Gastroesophageal sphincter (tissue), 4 donors: ENCODE data around the gene TMEM11. TPM values are rescaled to one million over a fixed set of nuclear protein-coding genes. Genes with fewer than 3 reads are reported as not detected.

ENCODE experiments used
- ATAC-seq: fragments of 150-250 bp; one replicate; pipeline ENCODE4 v1.9.1; 2016; ENCODE audit warnings: mild to moderate bottlenecking, moderate library complexity
- H3K27ac ChIP-seq, 4 donors: fragments of 200-600 bp; sonication (generic) in 3 of 4; 1 replicate in 3 of 4; 2 replicates in 1 of 4; pipeline ENCODE4 v1.5.1; 2016 to 2019
- H3K27me3 ChIP-seq: fragments of 200-600 bp; sonication (generic); one replicate; pipeline ENCODE4 v1.5.1; 2019
- H3K36me3 ChIP-seq, 2 donors: fragments of 200-600 bp; sonication (generic); one replicate each; pipeline ENCODE4 v1.5.1; 2019; ENCODE audit warnings: control low read depth in 1 of 2
- H3K4me1 ChIP-seq, 3 donors: fragments of 200-600 bp; sonication (generic); 1 replicate in 2 of 3; 2 replicates in 1 of 3; pipeline ENCODE4 v1.5.1; 2016 to 2019; ENCODE audit warnings: control low read depth in 2 of 3
- H3K4me3 ChIP-seq, 2 donors: fragments of 200-600 bp; sonication (generic); one replicate each; pipeline ENCODE4 v1.5.1; 2019; ENCODE audit warnings: mild to moderate bottlenecking in 1 of 2, moderate library complexity in 1 of 2
- H3K9me3 ChIP-seq, 3 donors: fragments of 200-600 bp; sonication (generic); one replicate each; pipeline ENCODE4 v1.5.1; 2017 to 2019; ENCODE audit warnings: control low read depth in 2 of 3
- CTCF ChIP-seq, 4 experiments: fragments of 200-600 bp in 2 of 4; fragments of 450-650 bp in 2 of 4; sonication (generic) in 1 of 4; IDR thresholded peaks; one replicate each; pipeline ENCODE4 v1.5.1; 2017 to 2019; ENCODE audit warnings: antibody characterized with exemption in 4 of 4, mild to moderate bottlenecking in 2 of 4, moderate library complexity in 2 of 4
- EP300 ChIP-seq: sonication (generic); formaldehyde crosslinking; IDR thresholded peaks from one replicate; pipeline ENCODE4 v1.6.1; 2017; ENCODE audit warnings: antibody characterized with exemption, mild to moderate bottlenecking
- POLR2A ChIP-seq, 2 donors: fragments of 450-650 bp; IDR thresholded peaks; one replicate each; pipeline ENCODE4 v1.6.1; 2017; ENCODE audit warnings: antibody characterized with exemption in 2 of 2, mild to moderate bottlenecking in 2 of 2, moderate library complexity in 1 of 2
- POLR2AphosphoS5 ChIP-seq: sonication (generic); formaldehyde crosslinking; IDR thresholded peaks from one replicate; pipeline ENCODE4 v1.6.1; 2017; ENCODE audit warnings: antibody characterized with exemption
- WGBS, 2 donors: methylation state at CpG; one replicate each; pipeline ENCODE4 v1.1.5; 2018; ENCODE audit warnings: low coverage in 1 of 2; 5-methylcytosine and 5-hydroxymethylcytosine counted together
- total RNA-seq, 4 donors: library from RNA; depleted of rRNA; stranded (reverse); fragments of >200 nt; gene quantifications; one replicate each; pipeline ENCODE4 v1.1.0, GENCODE V29; 2016

TMEM11 gene
- total RNA-seq, 4 donors from 2014 or later: 14.8 to 24.5 (median 22.1) TPM

- Histone ChIP-seq H3K27me3 (no peaks in the 10 kb centered on the region), H3K36me3 (no peaks in the 10 kb centered on the region), H3K27ac (peak overlapping the region in 3 of 4 donors; percentile 42 to 69 (median 67)), H3K4me1 (peaks cover 4 to 45% (median 19%) of the 10 kb centered on the region in 3 donors), H3K9me3 (no peaks in the 10 kb centered on the region), H3K4me3 (no peak overlapping the region)
- peak; percentile 68 for ATAC-seq
- TF ChIP-seq CTCF (IDR thresholded peaks at IDR 0.05): no peak
- peak; percentile 67 for TF ChIP-seq POLR2AphosphoS5
- WGBS, 2 donors: 18 to 25% methylated on average over 4 to 7 of the region's 7 CpGs
Measured at GRCh38 chr17:21161498-21162393, 52.2 kb downstream of the TMEM11 start.

GRCh38 chr17:21160401-21160800, 53.6 kb downstream of the TMEM11 start:
- Histone ChIP-seq H3K9me3 (no peaks in the 10 kb centered on the region), H3K4me3 (no peak overlapping the region), H3K27ac (no peak overlapping the region), H3K4me1 (peaks cover 0 to 32% (median 10%) of the 10 kb centered on the region in 3 donors), H3K36me3 (no peaks in the 10 kb centered on the region), H3K27me3 (no peaks in the 10 kb centered on the region)
- no peak for ATAC-seq
- no peak for TF ChIP-seq POLR2AphosphoS5
- no peak for TF ChIP-seq POLR2A (IDR thresholded peaks at IDR 0.05)
- no peak for TF ChIP-seq CTCF (IDR thresholded peaks at IDR 0.05)
- no peak for TF ChIP-seq EP300

- 57 to 80% methylated on average over 1 of the region's 1 CpG for WGBS, 2 donors
- Histone ChIP-seq H3K4me1 (peaks cover 0 to 22% (median 9%) of the 10 kb centered on the region in 3 donors), H3K4me3 (no peak overlapping the region), H3K36me3 (no peaks in the 10 kb centered on the region), H3K27me3 (no peaks in the 10 kb centered on the region), H3K9me3 (no peaks in the 10 kb centered on the region), H3K27ac (no peak overlapping the region)
- TF ChIP-seq POLR2AphosphoS5 (no peak), CTCF (IDR thresholded peaks at IDR 0.05) (no peak), EP300 (no peak), POLR2A (IDR thresholded peaks at IDR 0.05) (no peak)
- ATAC-seq: no peak
Measured at GRCh38 chr17:21157586-21158370, 56.2 kb downstream of the TMEM11 start.

- no peak overlapping the region for H3K27ac ChIP-seq
- no peaks in the 10 kb centered on the region for H3K36me3 ChIP-seq
- 60 to 93% methylated on average over 1 of the region's 1 CpG for WGBS, 2 donors
- TF ChIP-seq EP300 (no peak), POLR2AphosphoS5 (no peak), POLR2A (IDR thresholded peaks at IDR 0.05) (no peak), CTCF (IDR thresholded peaks at IDR 0.05) (no peak)
- no peaks in the 10 kb centered on the region for H3K4me1 ChIP-seq
- no peaks in the 10 kb centered on the region for H3K9me3 ChIP-seq
- H3K27me3 ChIP-seq: no peaks in the 10 kb centered on the region
- H3K4me3 ChIP-seq: no peak overlapping the region
- ATAC-seq: no peak
Measured at GRCh38 chr17:21152731-21153130, 61.2 kb downstream of the TMEM11 start.
